GM18873 (cell line): Measurements from ENCODE around the gene TBXA2R.

Experiments used
- ATAC-seq: cut with Tn5 transposase; IDR thresholded peaks from one replicate; pipeline ENCODE4 v1.9.1; 2021; ENCODE audit warnings: mild to moderate bottlenecking, moderate library complexity, moderate number of reproducible peaks; ENCODE audit not compliant: unreplicated experiment, low FRiP score

The TBXA2R gene

DNA sequence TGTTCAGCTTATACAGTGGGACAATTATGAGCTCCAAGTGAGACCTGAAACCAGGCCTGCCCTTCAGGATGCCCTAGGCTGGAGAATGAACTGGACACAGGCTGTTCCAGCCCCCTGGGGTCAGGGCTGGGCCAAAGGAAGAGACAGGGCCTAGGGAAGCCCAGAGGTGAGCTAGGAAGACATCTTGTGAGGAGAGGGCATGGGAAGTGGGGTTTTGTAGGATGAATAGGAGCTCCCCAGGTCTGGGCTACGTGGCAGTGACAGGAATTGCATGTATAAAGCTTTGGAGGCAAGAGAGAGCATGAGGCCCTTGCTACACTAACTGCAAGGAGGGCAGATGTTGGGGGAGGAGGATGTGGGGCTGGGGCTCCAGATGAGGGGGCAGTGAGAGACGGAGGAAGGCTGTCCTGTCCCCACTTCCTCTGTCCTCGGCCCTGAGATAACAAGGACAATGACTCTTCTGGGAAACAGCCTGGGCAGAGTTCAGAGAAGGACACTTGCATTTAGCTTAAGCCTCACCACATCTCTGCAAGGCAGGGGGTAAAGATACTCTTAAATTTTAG lies 1.5 kb upstream of the TBXA2R start:
- ATAC-seq, result no peak

GRCh38 chr19:3607303-3608078 lies 816 bp upstream of the TBXA2R start:
- ATAC-seq, result no peak

GRCh38 chr19:3606174-3606689 lies 443 bp downstream of the TBXA2R start:
- no peak for ATAC-seq

GRCh38 chr19:3605770-3606169 lies 905 bp downstream of the TBXA2R start:
- ATAC-seq, result no peak

GRCh38 chr19:3605361-3605760 lies 1.3 kb downstream of the TBXA2R start:
- ATAC-seq, result no peak

GRCh38 chr19:3604987-3605343 lies 1.7 kb downstream of the TBXA2R start:
- no peak for ATAC-seq

DNA sequence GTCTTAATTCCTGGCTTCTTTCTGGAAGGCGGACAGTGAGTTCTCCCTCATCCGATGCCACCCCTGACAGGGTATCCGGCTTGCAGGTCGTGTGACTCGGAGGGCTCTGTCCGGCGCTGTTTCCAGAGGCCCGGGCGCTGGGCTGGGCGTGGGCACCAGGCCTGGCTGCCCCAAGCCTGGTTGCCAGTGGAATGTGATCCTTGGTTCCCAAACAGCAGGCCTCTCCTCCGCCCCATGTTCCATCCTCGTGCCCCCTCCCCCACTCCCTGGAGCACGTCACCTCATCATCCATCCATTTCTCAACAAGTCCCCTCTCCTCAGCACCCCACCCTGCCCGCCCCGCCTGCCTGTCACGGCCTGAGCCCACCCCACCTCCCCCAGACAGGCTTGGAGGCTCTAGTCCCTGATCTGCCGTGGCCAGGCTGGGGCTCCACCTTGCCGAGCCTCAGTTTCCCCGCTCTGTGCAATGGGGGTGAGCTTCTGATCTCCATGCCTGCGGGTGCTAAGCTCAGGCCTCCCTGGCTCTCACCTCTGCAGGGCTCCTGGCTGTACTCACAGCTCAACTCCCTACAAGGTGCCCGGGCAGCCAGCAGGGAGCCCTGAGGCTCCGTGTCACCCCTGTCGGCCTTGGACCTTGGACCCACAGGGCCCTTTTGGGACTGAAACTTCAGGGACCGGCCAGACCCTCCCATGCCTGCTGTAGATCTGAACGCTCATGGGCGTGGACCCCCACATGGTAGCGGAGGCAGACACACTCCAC lies 2.3 kb downstream of the TBXA2R start:
- no peak for ATAC-seq

DNA sequence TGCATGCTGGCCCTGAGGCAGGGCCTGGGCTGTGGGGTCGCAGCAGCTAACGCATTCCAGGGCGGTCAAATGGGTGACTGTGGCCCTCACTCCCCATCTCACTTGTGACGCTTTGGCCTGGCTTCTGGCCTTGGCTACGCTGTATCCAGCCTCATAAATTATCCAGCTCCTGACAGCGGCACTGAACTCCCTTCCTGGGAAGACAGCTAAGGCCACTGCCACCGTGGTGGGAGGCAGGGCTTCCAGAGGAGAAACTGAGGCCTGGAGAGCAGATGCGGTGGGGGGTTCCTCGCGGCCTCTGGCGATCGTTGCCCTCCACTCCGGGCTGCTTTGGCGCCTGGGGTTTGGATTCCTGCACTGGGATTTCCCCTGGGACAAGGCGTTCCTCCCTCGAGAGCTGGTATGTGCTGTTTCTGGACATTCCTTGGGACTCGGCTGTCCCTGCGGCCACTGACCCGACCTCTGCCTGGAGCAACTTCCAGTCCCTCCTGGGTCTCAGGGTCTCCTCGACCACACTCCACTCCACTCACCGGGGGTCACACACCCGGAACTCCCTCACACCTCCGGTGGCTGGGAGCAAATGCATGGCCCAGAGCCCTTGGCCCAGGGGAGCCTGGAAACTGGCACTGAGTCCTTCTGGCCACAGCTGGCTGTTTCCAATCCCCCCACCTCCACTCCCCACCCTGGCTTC lies 3.4 kb downstream of the TBXA2R start:
- ATAC-seq, result no peak

DNA sequence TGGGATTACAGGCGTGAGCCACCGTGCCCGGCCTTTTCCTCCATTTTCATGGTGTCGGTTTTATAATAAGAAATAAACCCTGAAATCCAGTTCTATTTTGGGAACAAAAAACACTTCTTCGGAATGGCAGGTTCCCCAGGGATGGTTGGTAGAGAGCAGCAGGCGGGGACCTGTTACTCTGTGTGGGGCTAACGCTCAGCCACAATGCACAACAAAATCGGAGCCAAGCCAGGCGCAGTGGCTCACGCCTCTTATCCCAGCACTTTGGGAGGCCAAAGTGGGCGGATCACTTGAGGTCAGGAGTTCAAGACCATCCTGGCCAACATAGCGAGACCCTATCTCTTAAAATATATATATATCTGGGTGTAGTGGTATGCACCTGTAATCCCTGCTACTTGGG lies 5.7 kb downstream of the TBXA2R start:
- no peak for ATAC-seq

GRCh38 chr19:3599776-3600187 lies 6.9 kb downstream of the TBXA2R start:
- ATAC-seq, result no peak

DNA sequence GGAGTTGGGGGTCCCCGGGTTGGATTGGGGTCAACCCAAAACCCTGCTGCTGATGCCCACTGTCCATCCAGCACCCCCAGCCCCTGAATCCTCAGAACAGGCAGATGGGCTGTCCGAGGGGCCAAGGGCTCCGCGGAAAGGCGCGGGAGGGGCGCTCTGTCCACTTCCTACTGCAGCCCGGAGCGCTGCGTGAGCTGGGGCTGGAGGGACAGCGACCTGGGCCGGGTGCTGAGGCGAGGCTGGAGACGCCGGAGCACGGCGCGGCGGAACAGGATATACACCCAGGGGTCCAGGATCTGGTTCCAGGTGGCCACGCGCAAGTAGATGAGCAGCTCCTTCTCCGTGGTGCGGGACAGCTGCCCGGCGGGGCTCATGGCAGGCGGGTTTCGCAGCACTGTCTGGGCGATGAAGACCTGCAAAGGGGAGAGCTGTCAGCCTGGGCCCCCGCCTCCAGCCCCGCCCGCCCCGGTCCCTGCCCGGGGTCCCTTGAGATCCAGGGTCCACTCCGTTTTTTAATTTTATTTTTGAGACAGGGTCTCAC lies 11.1 kb downstream of the TBXA2R start:
- no peak for ATAC-seq

DNA sequence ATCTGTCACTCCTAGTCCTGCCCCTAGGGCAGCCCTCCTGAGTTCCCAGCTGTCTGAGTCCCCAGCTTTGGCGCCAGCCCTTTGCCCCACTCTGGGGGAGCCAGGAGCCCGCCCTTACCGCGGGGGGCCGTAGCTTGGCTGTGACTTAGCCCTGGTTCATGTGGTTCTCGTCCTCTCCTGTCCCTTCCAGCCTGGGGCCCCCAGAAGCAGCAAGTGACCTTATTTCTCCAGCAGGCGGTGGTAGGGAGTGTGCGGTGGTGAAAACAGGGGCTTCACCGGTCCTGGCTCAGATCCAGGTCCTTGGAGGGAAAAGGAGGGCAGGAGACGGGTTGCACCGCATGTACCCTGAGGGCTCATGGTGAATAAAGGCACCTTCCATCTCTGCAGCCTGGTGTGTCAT lies 13.5 kb downstream of the TBXA2R start:
- ATAC-seq, result no peak

GRCh38 chr19:3591876-3592613 lies 14.6 kb downstream of the TBXA2R start:
- ATAC-seq, result no peak

GRCh38 chr19:3590991-3591659 lies 15.6 kb downstream of the TBXA2R start:
- no peak for ATAC-seq

DNA sequence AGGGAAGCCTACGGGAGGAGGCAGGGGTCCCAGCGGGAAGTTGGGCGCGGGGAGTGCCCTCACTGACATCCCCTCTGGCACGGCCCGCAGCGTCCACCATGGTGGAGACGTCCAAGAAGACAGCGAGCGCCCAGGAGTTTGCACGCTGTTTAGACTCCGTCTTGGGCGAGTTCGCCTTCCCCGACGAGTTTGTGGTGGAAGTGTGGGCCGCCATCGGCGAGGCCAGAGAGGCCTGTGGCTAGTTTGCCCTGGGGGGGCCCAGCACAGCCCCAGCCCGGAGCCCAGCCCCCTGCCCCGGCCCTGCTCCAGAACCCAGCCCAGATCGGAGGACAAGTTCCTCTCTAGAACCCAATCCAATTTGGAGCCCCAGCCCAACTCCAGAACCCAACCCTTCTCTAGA lies 16.7 kb downstream of the TBXA2R start:
- no peak for ATAC-seq

DNA sequence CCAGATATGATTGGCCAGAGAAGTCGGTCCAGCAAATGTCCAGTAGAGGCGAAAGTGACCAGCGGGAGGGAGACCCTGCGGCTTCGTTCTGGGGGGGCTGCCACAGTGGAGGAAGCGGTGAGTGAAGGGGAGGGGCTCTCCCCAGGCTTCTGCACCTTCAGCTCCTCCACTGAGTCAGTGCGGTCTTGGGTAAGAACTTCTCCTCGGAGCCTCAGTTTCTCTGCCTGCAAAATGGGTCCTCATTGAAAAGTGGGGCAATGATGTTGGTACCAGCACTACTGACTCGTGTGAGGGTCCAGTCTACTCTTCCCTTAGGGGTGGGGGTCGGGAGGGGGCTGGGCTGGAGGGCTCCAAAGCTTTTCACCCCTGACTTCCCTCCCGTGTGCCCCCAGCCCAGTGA lies 17.2 kb downstream of the TBXA2R start:
- no peak for ATAC-seq

GRCh38 chr19:3586707-3587346 lies 19.8 kb downstream of the TBXA2R start:
- ATAC-seq, result no peak

- ATAC-seq, result no peak
These were observed 20.5 kb downstream of the TBXA2R start for GRCh38 chr19:3586127-3586626.
